HG02610 (cell line): Measurements from ENCODE around the gene COL26A1.
"Not testable (repeated sequence)": the region's sequence is repeated elsewhere in the genome, so short reads cannot be mapped to it uniquely, and the experiment has no call there.

Experiments
- ATAC-seq: cut with Tn5 transposase; IDR thresholded peaks from one replicate; pipeline ENCODE4 v1.9.1; 2021; ENCODE audit warnings: mild to moderate bottlenecking, moderate library complexity; ENCODE audit not compliant: unreplicated experiment

Gene COL26A1

GRCh38 chr7:101547022-101547915 lies 184.6 kb downstream of the COL26A1 start:
- no peak for ATAC-seq

DNA sequence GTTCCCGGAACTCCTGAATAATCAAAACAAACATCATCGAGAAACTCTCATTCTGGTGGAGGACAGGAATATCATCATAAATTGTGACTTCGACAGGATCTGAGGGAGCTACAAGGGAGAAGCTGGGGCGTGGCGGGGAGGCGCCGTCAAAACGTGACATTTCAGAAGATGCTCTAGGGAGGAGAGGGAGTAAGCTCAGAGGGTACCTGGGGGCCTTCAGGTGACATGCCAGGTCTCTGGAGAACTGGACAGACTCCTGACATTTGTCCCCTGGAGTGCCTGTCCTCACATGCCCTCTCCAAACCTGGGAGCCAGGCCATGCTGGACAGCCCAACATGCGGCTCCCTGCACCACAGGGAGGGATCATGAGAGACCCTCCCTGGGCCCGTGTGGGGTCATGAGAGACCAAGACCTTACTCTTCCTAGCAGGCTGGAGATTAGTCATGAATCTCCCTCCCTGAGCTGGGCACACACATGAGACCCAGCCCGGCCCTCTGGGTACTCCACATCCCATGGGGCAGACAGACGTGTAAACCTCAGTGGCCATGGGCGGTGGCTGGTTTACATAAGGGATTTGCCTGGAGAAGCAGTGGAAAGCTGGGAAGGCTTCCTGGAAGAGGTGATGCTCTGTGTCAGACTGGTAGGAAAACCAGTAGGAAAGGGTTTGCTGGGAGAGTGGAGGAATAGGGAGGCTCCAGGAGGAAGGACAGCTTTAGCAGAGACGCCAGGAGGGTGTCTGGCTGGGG lies 185.4 kb downstream of the COL26A1 start:
- ATAC-seq = no peak

DNA sequence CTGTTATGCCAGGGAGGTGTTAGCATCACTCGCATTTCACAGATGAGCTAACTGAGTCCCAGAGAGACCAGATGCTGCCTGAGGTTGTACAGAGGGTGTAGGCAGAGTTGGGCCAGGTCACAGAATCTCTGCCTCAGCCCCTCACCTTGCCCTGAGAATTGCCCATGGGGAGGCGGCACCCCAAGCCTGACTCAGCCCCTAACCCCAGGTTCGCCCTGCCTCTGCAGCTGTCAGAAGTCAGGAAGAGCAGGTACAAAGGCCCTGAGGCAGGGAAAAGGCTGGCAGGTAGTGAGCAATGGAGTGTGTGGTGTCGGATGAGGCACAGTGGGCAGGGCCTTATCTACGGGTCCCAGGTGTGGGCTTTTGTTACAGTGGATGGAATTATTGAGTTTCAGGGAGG lies 187.1 kb downstream of the COL26A1 start:
- ATAC-seq = no peak

- no peak for ATAC-seq
Measured at GRCh38 chr7:101550641-101551541, 188.2 kb downstream of the COL26A1 start.

DNA sequence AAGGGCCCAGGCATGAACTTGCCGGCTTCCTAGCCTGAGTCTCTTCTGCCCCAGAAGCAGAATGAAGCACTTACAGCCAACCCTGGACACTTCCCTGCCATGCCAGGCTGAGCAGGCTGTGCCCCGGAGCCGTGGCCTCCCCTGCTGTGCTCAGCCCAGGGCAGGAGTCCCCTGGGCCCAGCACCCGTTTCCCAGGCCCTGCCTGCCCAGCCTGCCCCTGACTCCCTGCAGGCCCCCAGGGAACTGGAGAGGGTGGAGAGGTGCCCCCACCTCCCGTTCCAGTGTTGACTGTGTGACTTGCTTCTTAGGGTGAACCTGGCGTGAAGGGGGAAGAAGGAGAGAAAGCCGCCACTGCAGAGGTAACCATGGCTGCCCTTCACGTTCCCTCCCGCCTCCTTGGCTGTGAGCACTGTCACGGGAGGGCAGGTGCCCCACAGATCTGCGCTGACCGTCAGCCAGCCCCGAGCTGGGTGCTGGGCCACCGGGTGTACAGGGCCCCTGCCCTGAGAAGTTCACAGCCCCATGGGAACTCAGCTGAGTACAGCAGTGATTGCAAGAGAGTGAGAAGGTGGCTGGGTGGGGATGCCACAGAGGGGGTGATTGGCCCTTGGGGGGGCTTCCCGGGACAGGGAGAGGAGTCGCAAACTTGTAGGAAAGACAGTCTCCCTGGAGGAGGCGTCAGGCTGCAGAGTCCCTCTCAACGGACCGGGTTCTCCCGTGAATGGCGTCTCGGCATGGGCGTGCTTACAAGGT lies 190.5 kb downstream of the COL26A1 start:
- no peak for ATAC-seq

GRCh38 chr7:101553771-101554445 lies 191.2 kb downstream of the COL26A1 start:
- ATAC-seq = no peak

DNA sequence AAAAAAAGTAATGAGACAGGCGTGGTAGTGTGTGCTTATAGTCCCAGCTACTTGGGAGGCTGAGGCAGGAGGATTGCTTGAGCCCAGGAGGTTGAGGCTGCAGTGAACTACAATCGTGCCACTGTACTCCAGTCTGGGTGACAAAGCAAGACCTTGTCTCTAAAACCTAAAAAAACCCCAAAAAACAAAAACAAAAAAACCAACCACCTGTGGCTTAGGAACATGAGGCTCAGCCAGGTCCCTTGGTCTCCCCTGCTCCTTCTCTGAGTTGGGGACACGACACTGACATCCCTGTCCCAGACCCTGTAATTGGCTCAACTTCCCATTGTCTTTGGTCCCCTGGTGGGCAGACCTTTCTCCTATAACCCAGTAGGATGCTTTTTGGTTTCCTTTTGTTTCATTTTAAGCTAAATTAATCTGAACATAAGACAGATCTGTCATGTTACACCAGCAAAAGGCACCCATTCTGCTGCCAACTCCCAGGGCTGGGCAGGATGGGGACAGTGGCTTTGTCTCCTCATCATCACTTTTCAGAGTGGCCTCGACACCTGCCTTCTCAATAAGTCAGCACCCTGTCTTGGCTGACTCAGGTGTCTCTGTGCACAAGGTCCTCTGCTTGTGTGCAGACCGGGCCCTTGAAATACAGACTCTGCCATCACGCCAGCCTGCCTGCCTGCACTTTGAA lies 192.1 kb downstream of the COL26A1 start:
- ATAC-seq = no peak

DNA sequence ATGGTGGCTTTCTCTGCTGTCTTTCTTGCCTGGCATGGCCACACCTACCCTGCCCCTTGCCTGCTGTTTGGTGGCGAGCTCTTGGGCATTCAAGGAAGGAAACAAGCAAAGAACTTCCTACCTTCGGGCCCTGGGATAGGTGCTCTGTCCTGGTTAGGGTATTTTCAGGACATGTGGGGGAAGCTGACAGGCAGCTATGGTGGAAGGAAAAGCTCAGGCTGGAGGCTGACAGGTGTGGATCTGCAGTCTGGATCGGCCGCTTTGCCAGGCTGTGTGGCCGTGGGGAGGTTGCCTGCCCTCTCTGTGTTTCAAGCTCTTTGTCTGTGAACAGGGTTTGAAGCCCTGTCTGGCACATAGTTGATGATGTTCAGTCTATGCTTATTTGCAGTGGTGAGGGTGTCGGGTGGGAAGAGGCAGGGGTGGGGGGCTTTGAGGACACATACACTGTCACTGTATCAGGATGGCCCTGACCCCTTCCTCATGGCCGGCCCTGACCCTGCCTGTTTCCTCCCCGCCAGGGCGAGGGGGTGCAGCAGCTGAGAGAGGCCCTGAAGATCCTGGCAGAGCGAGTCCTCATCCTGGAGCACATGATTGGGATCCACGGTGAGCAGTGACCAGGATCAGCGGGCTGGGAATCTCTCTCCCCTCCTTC lies 192.7 kb downstream of the COL26A1 start:
- ATAC-seq = no peak

GRCh38 chr7:101555921-101556275 lies 193.2 kb downstream of the COL26A1 start:
- ATAC-seq = no peak

- ATAC-seq = no peak
Measured at GRCh38 chr7:101556453-101556968, 193.8 kb downstream of the COL26A1 start.

- no peak for ATAC-seq
Measured at GRCh38 chr7:101557421-101557820, 194.7 kb downstream of the COL26A1 start.

- no peak for ATAC-seq
Measured at GRCh38 chr7:101557978-101558741, 195.5 kb downstream of the COL26A1 start.

DNA sequence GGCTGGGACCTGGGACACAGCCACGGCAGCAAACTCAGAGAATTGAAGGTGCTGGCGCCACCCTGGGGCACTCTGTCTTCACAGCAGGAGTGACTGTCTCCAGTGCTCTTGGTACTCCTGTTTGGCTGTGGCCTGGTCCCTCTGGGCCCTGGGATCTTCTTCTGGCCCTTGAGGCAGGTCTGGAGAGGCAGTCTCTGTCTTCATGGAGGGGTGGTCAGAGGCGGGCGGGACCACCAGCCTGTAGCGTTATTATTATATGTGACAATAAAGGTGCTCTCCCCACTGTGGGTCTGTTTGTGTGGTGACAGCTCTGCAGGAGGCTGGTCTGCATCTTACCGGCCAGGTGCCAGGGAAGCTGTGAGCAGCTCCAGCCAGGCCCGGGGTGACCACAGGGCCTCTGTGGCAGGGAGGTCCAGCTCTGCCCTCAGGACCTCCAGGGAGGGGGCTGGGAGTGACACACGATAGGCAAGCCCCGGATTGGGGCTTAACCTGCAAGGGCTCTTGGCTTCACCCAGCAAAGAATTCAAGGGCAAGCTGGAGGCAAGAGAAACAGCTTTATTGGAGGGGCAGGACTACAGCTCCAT lies 196.2 kb downstream of the COL26A1 start:
- ATAC-seq = no peak

DNA sequence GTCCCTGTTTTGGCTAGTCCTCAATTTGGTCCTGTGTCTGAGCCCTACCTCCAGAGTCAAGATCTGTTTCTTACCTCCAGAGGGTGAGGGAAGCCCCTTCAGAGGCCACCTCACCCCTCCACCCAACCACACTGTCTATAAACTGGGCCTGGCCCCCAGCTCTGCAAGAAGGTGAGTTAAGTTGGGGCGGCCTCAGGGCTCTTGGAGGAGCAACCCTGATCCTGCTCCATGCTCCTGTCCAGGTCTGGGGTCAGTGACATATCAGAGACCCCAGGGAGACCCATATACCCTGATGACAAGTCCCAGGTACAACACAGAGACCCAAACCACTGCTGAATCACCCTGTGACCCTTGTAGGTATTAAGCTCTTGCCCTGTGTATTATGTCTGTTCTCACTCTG lies 196.9 kb downstream of the COL26A1 start:
- ATAC-seq = no peak

GRCh38 chr7:101560021-101560420 lies 197.3 kb downstream of the COL26A1 start:
- not testable (repeated sequence) for ATAC-seq

DNA sequence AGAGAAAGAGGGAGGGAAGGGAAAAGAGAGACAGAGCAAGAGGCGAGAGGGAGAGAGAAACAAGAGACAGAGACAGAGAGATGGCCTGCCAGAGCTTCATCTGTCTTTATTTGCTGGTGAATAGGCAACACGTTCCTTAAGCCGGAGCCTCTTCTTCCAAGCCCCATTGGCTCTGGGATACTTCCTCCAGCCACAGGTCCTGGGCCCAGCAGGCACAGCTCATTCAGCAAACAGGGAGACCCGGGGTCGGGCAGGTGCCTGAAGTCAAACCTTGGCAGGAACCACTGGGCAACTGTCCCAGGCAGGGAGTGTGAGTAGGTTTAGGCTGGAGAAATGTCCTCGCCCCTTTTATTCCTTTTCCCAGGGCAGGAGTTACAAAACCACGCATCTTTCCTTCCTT lies 198.2 kb downstream of the COL26A1 start:
- ATAC-seq = no peak

GRCh38 chr7:101561293-101561692 lies 198.6 kb downstream of the COL26A1 start:
- not testable (repeated sequence) for ATAC-seq
